IMR-90 (cell line): Measurements from ENCODE around the gene FST. TPM values are rescaled to one million over a fixed set of nuclear protein-coding genes. Genes with fewer than 3 reads are reported as not detected.

Source experiments
- ATAC-seq: fragments of 200-7000 bp; cut with Tn5 transposase; 2 replicates; pipeline ENCODE4 v1.9.1; 2020; ENCODE audit warnings: low read depth, mild to moderate bottlenecking, moderate library complexity
- BruUV-seq: library from RNA; stranded (reverse); fragments of 400-500 nt; replicated peaks from 2 replicates; lab custom pipeline; 2021; lab: Mats Ljungman, UMichigan
- CTCF ChIA-PET: fragments of 300-600 bp; formaldehyde crosslinking; extraction: SDS; loops from one replicate; lab custom pipeline; 2021; ENCODE audit warnings: antibody characterized with exemption; lab: Yijun Ruan, JAX
- POLR2A ChIA-PET: fragments of 300-600 bp; sonication (Branson Sonifier 250); formaldehyde crosslinking; loops from one replicate; lab custom pipeline; 2022; ENCODE audit warnings: antibody characterized with exemption; ENCODE audit not compliant: unreplicated experiment; lab: Charles Lee
- DNase-seq: peaks from one replicate; pipeline ENCODE4 v3.0.0; 2013
- H2AFZ ChIP-seq: replicated peaks from 2 replicates; pipeline ENCODE3; 2013; ENCODE audit warnings: low read length, mild to moderate bottlenecking; ENCODE audit not compliant: poor library complexity
- H2AK5ac ChIP-seq: 2 replicates; pipeline ENCODE4 v1.6.1; 2013; ENCODE audit warnings: low read depth, low read length, inconsistent platforms
- H2AK9ac ChIP-seq: replicated peaks from 2 replicates; pipeline ENCODE3; 2013; ENCODE audit warnings: mild to moderate bottlenecking, low read depth, low read length, moderate library complexity; ENCODE audit not compliant: poor library complexity
- H2BK120ac ChIP-seq: 2 replicates; pipeline ENCODE4 v1.6.1; 2013; ENCODE audit warnings: low read depth, low read length, inconsistent platforms
- H2BK15ac ChIP-seq: 3 replicates; pipeline ENCODE4 v1.6.1; 2013; ENCODE audit warnings: low read depth, low read length, inconsistent platforms
- H2BK20ac ChIP-seq: 2 replicates; pipeline ENCODE4 v1.6.1; 2013; ENCODE audit warnings: low read depth, mild to moderate bottlenecking, inconsistent platforms, low read length, moderate library complexity
- H2BK5ac ChIP-seq: 2 replicates; pipeline ENCODE4 v1.6.1; 2013; ENCODE audit warnings: mild to moderate bottlenecking, low read depth, low read length, inconsistent platforms; ENCODE audit not compliant: poor library complexity, severe bottlenecking
- H3K14ac ChIP-seq: replicated peaks from 2 replicates; pipeline ENCODE4 v1.6.1; 2013; ENCODE audit warnings: low read depth, low read length, inconsistent platforms
- H3K18ac ChIP-seq: 2 replicates; pipeline ENCODE4 v1.6.1; 2013; ENCODE audit warnings: low read depth, low read length, control low read depth
- H3K23ac ChIP-seq: 2 replicates; pipeline ENCODE4 v1.6.1; 2013; ENCODE audit warnings: low read depth, low read length, inconsistent platforms
- H3K27ac ChIP-seq: 2 replicates; pipeline ENCODE4 v1.5.1; 2013; ENCODE audit warnings: mild to moderate bottlenecking, control low read depth, low read length; ENCODE audit not compliant: insufficient read depth
- H3K27me3 ChIP-seq: 2 replicates; pipeline ENCODE4 v1.6.1; 2013; ENCODE audit warnings: low read length; ENCODE audit not compliant: control insufficient read depth, insufficient read depth
- H3K36me3 ChIP-seq: 2 replicates; pipeline ENCODE4 v1.6.1; 2013; ENCODE audit warnings: low read length, mixed read lengths; ENCODE audit not compliant: control insufficient read depth, insufficient read depth
- H3K4ac ChIP-seq: 2 replicates; pipeline ENCODE4 v1.6.1; 2013; ENCODE audit warnings: low read depth, low read length, inconsistent platforms
- H3K4me1 ChIP-seq: 2 replicates; pipeline ENCODE4 v1.6.1; 2013; ENCODE audit warnings: low read length, mixed read lengths; ENCODE audit not compliant: control insufficient read depth, insufficient read depth
- H3K4me2 ChIP-seq: 2 replicates; pipeline ENCODE4 v1.6.1; 2013; ENCODE audit warnings: low read depth, mild to moderate bottlenecking, control low read depth, low read length, moderate library complexity
- H3K4me3 ChIP-seq: 2 replicates; pipeline ENCODE4 v1.5.1; 2013; ENCODE audit warnings: low read depth, mild to moderate bottlenecking, control low read depth, low read length, moderate library complexity; ENCODE audit not compliant: insufficient read depth
- H3K56ac ChIP-seq: 2 replicates; pipeline ENCODE4 v1.6.1; 2013; ENCODE audit warnings: low read length, inconsistent platforms; ENCODE audit not compliant: insufficient read depth; ENCODE audit errors: extremely low read depth
- H3K79me1 ChIP-seq, 2 experiments: 2 replicates each; pipeline ENCODE4 v1.6.1; 2013; ENCODE audit warnings: low read length in 2 of 2, inconsistent platforms in 1 of 2, low read depth in 1 of 2
- H3K9ac ChIP-seq: 2 replicates; pipeline ENCODE4 v1.6.1; 2013; ENCODE audit warnings: low read depth, low read length, control low read depth
- H3K9me1 ChIP-seq: 2 replicates; pipeline ENCODE4 v1.6.1; 2013; ENCODE audit warnings: low read length, inconsistent platforms; ENCODE audit not compliant: insufficient read depth
- H3K9me3 ChIP-seq: 2 replicates; pipeline ENCODE4 v1.6.1; 2013; ENCODE audit warnings: low read length; ENCODE audit not compliant: control insufficient read depth, insufficient read depth
- H4K20me1 ChIP-seq: 2 replicates; pipeline ENCODE4 v1.6.1; 2013; ENCODE audit warnings: low read length, inconsistent platforms; ENCODE audit not compliant: insufficient read depth
- H4K5ac ChIP-seq: 2 replicates; pipeline ENCODE4 v1.6.1; 2013; ENCODE audit warnings: mild to moderate bottlenecking, low read depth, low read length, control low read depth
- H4K8ac ChIP-seq, 2 experiments: 2 replicates each; pipeline ENCODE4 v1.6.1; 2013; ENCODE audit warnings: low read depth in 2 of 2, low read length in 2 of 2, control low read depth in 1 of 2, inconsistent platforms in 1 of 2
- H4K91ac ChIP-seq: 2 replicates; pipeline ENCODE4 v1.6.1; 2013; ENCODE audit warnings: low read depth, low read length, inconsistent platforms; ENCODE audit not compliant: insufficient read depth
- BHLHE40 ChIP-seq: fragments of 150-350 bp; IDR thresholded peaks from 2 replicates; pipeline ENCODE4 v1.6.1; 2016; ENCODE audit warnings: mild to moderate bottlenecking, low read depth, low read length
- CEBPB ChIP-seq: IDR thresholded peaks from 2 replicates; pipeline ENCODE4 v1.6.1; 2012; ENCODE audit warnings: low read depth, low read length, improper control_type of control experiment
- CTCF ChIP-seq: conservative IDR thresholded peaks from 2 replicates; pipeline ENCODE4 v1.5.1; 2012; ENCODE audit warnings: mild to moderate bottlenecking, low read depth, low read length, improper control_type of control experiment
- ELK1 ChIP-seq: fragments of 150-350 bp; IDR thresholded peaks from 2 replicates; pipeline ENCODE4 v1.6.1; 2016; ENCODE audit warnings: low read depth, mild to moderate bottlenecking, low read length, moderate library complexity, borderline replicate concordance
- FOS ChIP-seq: fragments of 150-350 bp; IDR thresholded peaks from 2 replicates; pipeline ENCODE4 v1.6.1; 2016; ENCODE audit warnings: low read depth, low read length
- MAZ ChIP-seq: IDR thresholded peaks from 2 replicates; pipeline ENCODE4 v1.6.1; 2012; ENCODE audit warnings: low read depth, mild to moderate bottlenecking, low read length, improper control_type of control experiment, moderate library complexity, borderline replicate concordance
- MXI1 ChIP-seq: IDR thresholded peaks from 2 replicates; pipeline ENCODE4 v1.6.1; 2012; ENCODE audit warnings: low read depth, mild to moderate bottlenecking, low read length, moderate library complexity, borderline replicate concordance
- NFE2L2 ChIP-seq: fragments of 150-350 bp; IDR thresholded peaks from 2 replicates; pipeline ENCODE4 v1.6.1; 2016; ENCODE audit warnings: low read depth, mild to moderate bottlenecking, low read length
- POLR2A ChIP-seq: IDR thresholded peaks from 2 replicates; pipeline ENCODE4 v1.6.1; 2012; ENCODE audit warnings: mild to moderate bottlenecking, low read depth, low read length
- RAD21 ChIP-seq: IDR thresholded peaks from 2 replicates; pipeline ENCODE4 v1.6.1; 2012; ENCODE audit warnings: low read length, improper control_type of control experiment
- RFX5 ChIP-seq: IDR thresholded peaks from 2 replicates; pipeline ENCODE4 v1.8.0; 2012; ENCODE audit warnings: low read depth, mild to moderate bottlenecking, low read length, moderate library complexity
- USF2 ChIP-seq: fragments of 150-350 bp; IDR thresholded peaks from 2 replicates; pipeline ENCODE4 v1.6.1; 2017; ENCODE audit warnings: mild to moderate bottlenecking, antibody characterized with exemption, low read length, low read depth
- WGBS, 2 experiments: methylation state at CpG; one replicate each; pipeline versions ENCODE4 v1.1.5 to v1.1.7; 2013; ENCODE audit warnings: missing lambda C conversion rate in 2 of 2; ENCODE audit not compliant: insufficient read length in 1 of 2; ENCODE audit errors: extremely low coverage in 2 of 2; 5-methylcytosine and 5-hydroxymethylcytosine counted together
- dilution Hi-C: fragments of 300-500 bp; cut with HindIII; formaldehyde crosslinking; loops from one replicate; pipeline ENCODE4 v1.14.3; 2018; ENCODE audit warnings: low sequenced_read_pairs; ENCODE audit not compliant: unreplicated experiment
- in situ Hi-C: fragments of 300-500 bp; cut with MboI; formaldehyde crosslinking; loops from 3 replicates; pipeline ENCODE4 v1.14.3; 2019; ENCODE audit warnings: low sequenced_read_pairs, inconsistent platforms, mixed read lengths
- intact Hi-C: fragments of 100-400 bp; cut with micrococcal nuclease; formaldehyde crosslinking; loops from 2 replicates; pipeline ENCODE4 v1.10.0; 2022
- polyA plus RNA-seq, 3 experiments: library from polyadenylated mRNA; depleted of rRNA; stranded (reverse); fragments of >200 nt; gene quantifications; 2 replicates each; pipeline ENCODE4 v1.2.3, GENCODE V29; 2012; ENCODE audit warnings: low replicate concordance in 1 of 3
- total RNA-seq: library from RNA; depleted of rRNA; stranded (reverse); fragments of >200 nt; gene quantifications from 2 replicates; pipeline ENCODE4 v1.2.3, GENCODE V29; 2012

Gene FST
- total and polyA plus RNA-seq, 2 of the 4 experiments (the other 2 are of a cell fraction), result 141 to 195 TPM

- TF ChIP-seq CTCF (no peak), MAZ (no peak)
Measured at GRCh38 chr5:53469946-53470687, 10.3 kb upstream of the FST start (continued).

- H2BK15ac ChIP-seq, result no peak overlapping the region
- no peak overlapping the region for H3K18ac ChIP-seq
- no peak overlapping the region for H3K9ac ChIP-seq
- H2AK9ac ChIP-seq, result no peak overlapping the region
- H3K9me1 ChIP-seq, result no peaks in the 10 kb centered on the region; the same call in 1 of the 2 replicates
- H4K91ac ChIP-seq, result no peak overlapping the region
- in situ Hi-C loops (loop anchor here (10.0 kb wide), 1 partner anchor 307 kb away; no protein-coding TSS in a partner anchor), intact Hi-C loops (no loop called here), dilution Hi-C loops (no loop called here)
- no peaks in the 10 kb centered on the region for H3K9me3 ChIP-seq
- no peak overlapping the region for H3K4ac ChIP-seq
- no TSS peak for BruUV-seq
- H2BK20ac ChIP-seq, result peak overlapping the region; percentile 5; the same call in 1 of the 2 replicates
- H3K4me2 ChIP-seq, result no peak overlapping the region
- H3K23ac ChIP-seq, result no peak overlapping the region
- H2BK5ac ChIP-seq, result no peak overlapping the region
- H4K5ac ChIP-seq, result no peak overlapping the region
- POLR2A ChIA-PET, result no interaction called here
- no peaks in the 10 kb centered on the region for H3K27me3 ChIP-seq
- DNase-seq (no peak), ATAC-seq (no peak)
- peaks cover 3% of the 10 kb centered on the region; the same call in 1 of the 2 replicates for H3K4me1 ChIP-seq
- H3K79me1 ChIP-seq, result no peaks in the 10 kb centered on the region
- no CpG with 5 or more reads among the region's 1 CpG for WGBS, 2 experiments
- no peak overlapping the region for H4K8ac ChIP-seq
- H4K20me1 ChIP-seq, result no peaks in the 10 kb centered on the region
- no peak overlapping the region for H2AFZ ChIP-seq
- H3K56ac ChIP-seq, result no peak overlapping the region
- no peak overlapping the region for H3K14ac ChIP-seq
- H3K27ac ChIP-seq, result no peak overlapping the region
- H3K4me3 ChIP-seq, result no peak overlapping the region
- no peak overlapping the region for H2AK5ac ChIP-seq
- H3K36me3 ChIP-seq, result no peaks in the 10 kb centered on the region
- CTCF ChIA-PET, result no interaction called here
- no peak overlapping the region for H2BK120ac ChIP-seq
- no peak for TF ChIP-seq NFE2L2
- TF ChIP-seq POLR2A, result no peak
- no peak for TF ChIP-seq RAD21
- TF ChIP-seq FOS, result no peak
- no peak for TF ChIP-seq RFX5
- no peak for TF ChIP-seq MXI1
- TF ChIP-seq CEBPB, result no peak
- no peak for TF ChIP-seq BHLHE40
- TF ChIP-seq ELK1, result no peak
- TF ChIP-seq USF2, result no peak
Measured at GRCh38 chr5:53472279-53472678, 8.2 kb upstream of the FST start.
